Muscle of back (tissue), 11 donors: Measurements from ENCODE around the gene DPF3. TPM values are rescaled to one million over a fixed set of nuclear protein-coding genes. Genes with fewer than 3 reads are reported as not detected.

Experiments
- DNase-seq, 3 donors: peaks; one replicate each; pipeline versions ENCODE4 v3.0.0 to v3.0.0-alpha.2; 2013
- polyA plus RNA-seq, 10 donors: library from polyadenylated mRNA; unstranded; fragments of 120-200 nt; gene quantifications; one replicate each; pipeline ENCODE4 v1.2.1, GENCODE V29; 2013; ENCODE audit not compliant: insufficient read length in 10 of 10

Gene DPF3
- polyA plus RNA-seq, 10 donors, result 1.2 to 8.8 (median 3.2) TPM

- peak; percentile 67 to 82 (median 69) for DNase-seq
Observed at GRCh38 chr14:72904840-72905561, 11.1 kb upstream of the DPF3 start.

GRCh38 chr14:72904218-72904617 lies 10.3 kb upstream of the DPF3 start:
- no peak for DNase-seq

GRCh38 chr14:72903716-72904115 lies 9.8 kb upstream of the DPF3 start:
- no peak for DNase-seq

- DNase-seq, result no peak
Observed at GRCh38 chr14:72902801-72903530, 9.1 kb upstream of the DPF3 start.

- no peak for DNase-seq
Observed at GRCh38 chr14:72901361-72901760, 7.5 kb upstream of the DPF3 start.

GRCh38 chr14:72898448-72898847 lies 4.5 kb upstream of the DPF3 start:
- no peak for DNase-seq

GRCh38 chr14:72894623-72895378 lies 900 bp upstream of the DPF3 start:
- peak in 1 of 3 donors; percentile 21 for DNase-seq

- no peak for DNase-seq
Observed at GRCh38 chr14:72894323-72894622, 372 bp upstream of the DPF3 start.

- DNase-seq, result peak in 2 of 3 donors; percentile 20 to 68
Observed at GRCh38 chr14:72892879-72893635, 844 bp downstream of the DPF3 start.

GRCh38 chr14:72892103-72892878 lies 1.6 kb downstream of the DPF3 start:
- DNase-seq, result peak in 1 of 3 donors; percentile 45

- no peak for DNase-seq
Observed at GRCh38 chr14:72891666-72892102, 2.2 kb downstream of the DPF3 start.

GRCh38 chr14:72889366-72889765 lies 4.5 kb downstream of the DPF3 start:
- no peak for DNase-seq

- DNase-seq, result no peak
Observed at GRCh38 chr14:72888636-72889201, 5.2 kb downstream of the DPF3 start.

GRCh38 chr14:72888192-72888591 lies 5.7 kb downstream of the DPF3 start:
- no peak for DNase-seq

- no peak for DNase-seq
Observed at GRCh38 chr14:72887514-72887913, 6.4 kb downstream of the DPF3 start.

GRCh38 chr14:72884386-72884785 lies 9.5 kb downstream of the DPF3 start:
- DNase-seq, result no peak

GRCh38 chr14:72883961-72884360 lies 9.9 kb downstream of the DPF3 start:
- DNase-seq, result no peak

- DNase-seq, result no peak
Observed at GRCh38 chr14:72883109-72883508, 10.8 kb downstream of the DPF3 start.

- no peak for DNase-seq
Observed at GRCh38 chr14:72882463-72882862, 11.4 kb downstream of the DPF3 start.

GRCh38 chr14:72882047-72882446 lies 11.9 kb downstream of the DPF3 start:
- no peak for DNase-seq

GRCh38 chr14:72881543-72881942 lies 12.4 kb downstream of the DPF3 start:
- no peak for DNase-seq
